COLO829 (cell line): ENCODE measurements around the gene OPCML.

Experiments
- DNase-seq: peaks from one replicate; pipeline ENCODE4 v3.0.0; 2012; ENCODE audit warnings: low spot score

The OPCML gene

DNA sequence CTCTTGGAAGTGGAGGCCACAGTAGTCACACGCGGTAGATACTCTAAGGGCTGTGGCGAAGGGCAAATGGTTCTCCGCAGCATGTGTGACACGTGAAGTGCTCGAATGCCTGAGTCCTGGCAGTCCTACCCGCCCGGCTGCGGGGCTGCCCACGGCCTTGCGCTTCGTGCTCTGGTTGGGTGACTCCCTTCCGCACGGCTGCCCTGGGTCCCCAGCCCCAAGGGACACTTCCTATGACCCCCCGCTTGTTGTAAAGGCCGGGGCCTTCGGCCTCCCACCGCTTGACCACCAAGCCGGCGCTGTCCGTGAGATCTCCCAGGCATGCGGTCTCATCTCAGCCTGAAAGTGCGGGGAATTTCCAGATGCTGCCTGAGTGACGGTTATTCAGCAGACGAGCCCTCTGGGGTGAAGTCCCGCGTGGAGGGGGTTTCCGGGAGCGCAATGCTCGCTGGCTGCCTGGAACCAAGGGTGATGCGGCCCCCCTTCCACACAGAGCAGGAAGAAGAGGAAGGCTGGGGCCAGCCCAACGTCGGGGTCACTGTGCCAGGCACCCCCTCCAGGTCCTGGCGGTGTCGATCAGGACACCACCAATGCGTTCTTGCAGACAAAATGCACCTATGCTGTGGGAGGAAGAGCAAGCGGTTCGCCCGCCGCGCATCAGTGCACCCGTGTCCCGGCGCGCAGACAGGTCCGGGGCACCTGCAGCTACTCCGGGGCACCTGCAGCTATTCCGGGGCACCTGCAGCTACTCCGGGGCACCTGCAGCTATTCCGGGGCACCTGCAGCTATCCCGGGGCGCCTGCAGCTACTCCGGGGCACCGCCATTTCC, 171.2 kb downstream of the OPCML start:
- no peak for DNase-seq

GRCh38 chr11:133355095-133355494, 177.2 kb downstream of the OPCML start:
- no peak for DNase-seq

GRCh38 chr11:133354069-133354468, 178.2 kb downstream of the OPCML start:
- no peak for DNase-seq

DNA sequence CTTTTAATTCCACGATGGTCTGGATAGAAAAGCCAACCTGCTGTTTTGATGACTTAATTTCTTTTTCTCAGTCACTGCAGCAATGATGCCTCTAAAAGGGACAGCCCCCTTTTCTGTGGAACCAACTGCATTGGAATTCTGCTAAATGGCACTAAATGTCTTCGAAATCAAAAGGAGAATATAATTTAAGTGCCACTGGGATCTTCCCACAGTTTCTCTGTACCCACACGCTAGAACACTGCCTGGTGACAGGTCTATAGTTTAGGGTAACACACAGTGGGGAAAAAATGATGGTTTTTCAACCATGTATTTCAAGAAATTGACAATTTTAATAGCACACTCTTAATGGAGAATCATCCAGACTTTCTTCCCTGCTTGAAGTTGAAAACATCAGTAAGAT, 182.3 kb downstream of the OPCML start:
- DNase-seq = no peak

DNA sequence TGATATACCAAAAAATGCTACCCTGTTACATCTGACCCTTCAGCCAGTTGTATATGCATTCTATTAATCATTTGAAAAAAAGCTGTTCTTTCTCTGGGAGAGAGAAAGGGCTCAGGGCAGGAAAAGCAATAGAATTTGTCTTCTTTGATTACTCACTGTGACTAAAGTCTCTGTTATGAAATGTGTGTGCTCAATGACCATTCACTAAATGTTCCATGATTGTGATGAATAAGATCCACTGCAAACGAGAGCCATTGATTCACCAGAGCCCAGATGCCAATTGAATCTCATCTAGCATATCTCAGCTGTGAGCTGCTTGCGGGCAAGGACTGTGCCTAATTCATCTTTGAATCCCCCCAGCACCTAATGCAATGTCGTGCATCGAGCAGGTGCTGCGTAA, 184.3 kb downstream of the OPCML start:
- no peak for DNase-seq

GRCh38 chr11:133346137-133346536, 186.2 kb downstream of the OPCML start:
- no peak for DNase-seq

DNA sequence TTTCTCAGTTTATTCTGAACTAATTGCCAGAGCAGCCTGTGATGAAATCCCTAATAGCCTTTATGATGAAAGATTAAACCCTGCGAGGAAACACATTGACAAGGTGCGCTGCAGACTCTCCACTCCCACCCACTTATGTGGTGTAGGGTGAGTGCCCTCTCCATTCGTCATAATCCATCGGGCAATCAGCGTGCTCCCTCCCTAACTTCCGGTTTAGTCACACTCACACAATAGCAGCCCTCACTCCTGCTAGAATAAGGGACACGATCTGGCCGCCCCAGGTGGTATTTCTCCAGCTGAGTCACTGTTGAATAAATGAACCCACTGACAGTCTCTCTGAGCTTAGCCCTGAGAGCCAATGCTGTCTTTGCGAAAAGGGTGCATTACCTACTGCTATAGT, 188.3 kb downstream of the OPCML start:
- DNase-seq = no peak

GRCh38 chr11:133339495-133340140, 192.7 kb downstream of the OPCML start:
- DNase-seq = no peak

- no peak for DNase-seq
These were observed 193.7 kb downstream of the OPCML start for GRCh38 chr11:133338588-133338987.

GRCh38 chr11:133337951-133338418, 194.3 kb downstream of the OPCML start:
- no peak for DNase-seq

DNA sequence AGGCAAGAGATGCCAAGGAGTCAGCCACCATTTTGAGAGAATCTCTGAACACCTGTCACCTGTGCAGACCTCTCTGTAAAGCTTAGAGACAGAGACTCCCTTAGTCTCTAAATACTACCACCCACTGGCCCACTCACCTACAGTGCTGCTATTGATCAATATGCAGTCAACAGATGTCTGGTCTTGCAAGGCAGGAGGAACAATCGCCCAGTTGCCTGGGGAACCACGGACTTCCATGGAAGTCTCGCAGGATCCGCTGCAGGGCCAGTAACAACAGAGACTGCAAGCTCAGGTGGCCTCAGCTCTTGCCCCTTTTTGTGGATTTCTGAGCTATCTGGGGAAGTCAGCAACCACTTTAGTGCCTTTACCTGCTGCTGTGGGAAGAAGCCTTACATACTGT, 195.1 kb downstream of the OPCML start:
- DNase-seq = no peak

GRCh38 chr11:133331031-133331430, 201.3 kb downstream of the OPCML start:
- no peak for DNase-seq

DNA sequence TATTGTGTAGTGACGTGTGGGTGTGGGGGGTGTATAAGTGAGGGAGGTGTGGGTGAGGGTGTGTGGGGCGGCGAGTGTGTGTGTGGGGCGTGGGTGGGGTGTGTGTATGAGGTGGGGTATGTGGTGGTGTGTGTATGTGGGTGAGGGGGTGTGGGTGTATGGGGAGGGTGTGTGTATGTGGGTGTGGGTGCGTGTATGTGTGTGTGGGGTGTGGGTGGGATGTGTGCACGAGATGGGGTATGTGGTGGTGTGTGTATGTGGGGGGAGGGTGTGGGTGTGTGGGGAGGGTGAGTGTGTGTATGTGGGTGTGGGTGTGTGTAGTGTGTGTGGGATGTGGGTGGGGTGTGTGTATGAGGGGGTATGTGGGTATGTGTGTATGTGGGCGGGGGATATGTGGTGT, 205.5 kb downstream of the OPCML start:
- DNase-seq = no peak

- no peak for DNase-seq
These were observed 206.0 kb downstream of the OPCML start for GRCh38 chr11:133326332-133326731.

- no peak for DNase-seq
These were observed 206.6 kb downstream of the OPCML start for GRCh38 chr11:133325711-133326110.

DNA sequence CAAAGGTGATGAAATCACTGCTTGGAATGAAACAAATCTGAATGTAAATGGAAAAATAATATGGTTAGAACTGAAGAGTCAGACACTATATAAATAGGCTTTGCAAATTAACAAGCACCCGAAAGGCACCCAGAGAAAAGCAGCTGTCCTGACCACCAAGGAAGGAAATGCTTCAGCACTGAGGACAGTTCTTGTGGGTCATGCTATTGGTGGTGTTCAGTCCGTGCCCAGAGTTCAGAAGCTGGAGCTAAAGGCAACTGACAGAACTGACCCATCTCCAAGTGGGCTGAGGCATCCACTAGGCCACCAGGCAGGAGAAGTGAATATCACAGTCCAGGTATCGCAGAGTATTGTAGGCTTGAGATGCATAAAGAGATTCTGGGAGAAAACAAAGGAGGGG, 208.9 kb downstream of the OPCML start:
- no peak for DNase-seq

DNA sequence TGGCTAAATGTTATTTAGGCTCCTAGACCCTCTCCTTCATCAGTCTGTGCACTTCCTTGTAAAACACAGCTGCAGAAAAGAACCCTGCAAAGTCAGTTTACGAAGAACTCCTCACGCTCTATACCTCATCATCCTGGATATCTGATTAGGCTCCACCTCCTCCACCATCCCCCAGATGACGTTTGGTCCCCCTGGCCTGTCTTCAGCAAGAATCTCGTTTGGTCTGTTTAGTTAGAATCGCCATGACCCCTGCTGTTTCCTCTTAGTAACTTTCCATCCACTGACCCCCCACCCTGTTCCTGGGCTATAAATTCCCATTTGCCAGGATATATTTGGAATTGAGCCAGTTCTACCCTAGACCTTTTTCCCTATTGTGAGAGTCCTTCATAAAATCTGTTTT, 214.1 kb downstream of the OPCML start:
- no peak for DNase-seq

- DNase-seq = no peak
These were observed 221.1 kb downstream of the OPCML start for GRCh38 chr11:133311230-133311629.

GRCh38 chr11:133306019-133306418, 226.3 kb downstream of the OPCML start:
- DNase-seq = no peak

DNA sequence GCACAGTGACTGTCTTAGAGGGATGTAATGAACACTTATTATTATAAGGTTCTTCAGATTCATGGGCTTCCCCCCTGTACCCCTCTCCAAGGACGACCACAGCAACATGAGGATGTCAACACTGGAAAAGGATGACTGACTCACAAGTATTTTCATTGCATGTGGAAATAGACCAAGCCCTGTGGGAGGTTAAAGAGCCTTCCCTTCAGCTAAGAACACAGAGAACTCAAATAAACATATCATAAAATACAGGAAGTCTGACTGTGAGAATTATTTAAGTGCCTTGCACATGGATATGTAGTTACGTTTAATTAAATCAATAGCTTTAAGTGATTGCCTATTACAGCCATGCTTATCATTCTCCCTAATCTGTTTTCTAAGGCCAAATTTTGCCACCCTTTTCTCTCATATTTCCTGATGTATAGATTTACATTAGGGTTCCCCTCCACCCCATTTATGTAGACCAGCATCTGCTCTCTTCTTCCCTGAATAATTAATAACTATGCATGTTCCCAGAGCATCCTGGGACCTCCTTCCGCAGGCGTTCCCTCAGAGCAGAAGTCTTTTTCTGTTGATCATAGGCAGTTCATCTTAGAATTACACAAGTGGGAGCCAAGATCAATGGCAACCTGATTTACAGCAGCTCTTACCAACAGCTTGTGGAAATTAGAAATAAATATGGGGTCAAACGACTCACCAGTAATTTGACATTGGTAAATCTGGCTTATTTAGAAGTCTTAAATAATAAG, 226.9 kb downstream of the OPCML start:
- no peak for DNase-seq

DNA sequence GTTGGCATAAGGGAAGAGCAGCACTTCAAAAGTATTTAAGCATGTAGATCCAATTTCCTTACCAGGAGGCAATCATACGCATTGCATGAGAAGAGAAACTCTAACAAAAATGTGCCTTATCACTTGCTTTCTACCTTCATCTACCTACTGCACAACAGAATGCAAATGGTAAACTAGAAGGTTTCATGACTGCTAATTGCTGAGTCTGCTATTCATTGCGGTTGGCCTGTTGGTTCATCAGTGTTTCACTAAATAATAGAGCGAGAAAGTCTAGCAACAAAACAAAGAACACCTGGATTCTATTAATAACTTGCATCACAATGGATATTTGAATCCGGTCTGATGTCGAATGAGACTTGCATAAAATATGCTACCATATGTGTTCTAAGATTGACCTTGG, 229.0 kb downstream of the OPCML start:
- no peak for DNase-seq

DNA sequence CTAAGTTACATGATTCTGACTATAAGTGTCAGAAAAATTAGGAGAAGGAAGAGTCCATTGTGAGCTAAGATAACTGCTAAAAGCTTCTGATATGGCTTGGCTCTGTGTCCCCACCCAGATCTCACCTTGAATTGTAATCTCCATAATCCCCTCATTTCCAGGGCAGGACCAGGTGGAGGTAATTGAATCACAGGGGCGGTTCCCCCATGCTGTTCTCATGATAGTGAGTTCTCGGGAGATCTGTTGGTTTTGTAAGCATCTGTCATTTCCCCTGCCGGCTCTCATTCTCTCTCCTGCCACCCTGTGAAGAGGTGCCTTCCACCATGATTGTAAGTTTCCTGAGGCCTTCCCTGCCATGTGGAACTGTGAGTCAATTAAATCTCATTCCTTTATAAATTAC, 230.2 kb downstream of the OPCML start:
- no peak for DNase-seq

GRCh38 chr11:133300666-133301065, 231.6 kb downstream of the OPCML start:
- DNase-seq = no peak
